ENCODE data around the gene CSPG4.
"Not testable (repeated sequence)": the region's sequence is repeated elsewhere in the genome, so short reads cannot be mapped to it uniquely, and the experiment has no call there.

Gene CSPG4

GRCh38 chr15:75760704-75761435 is 48.2 kb upstream of the CSPG4 start:
- Histone ChIP-seq H3K4me2 (ENCODE audit: low read length) (no peak overlapping the region), H3K9ac (ENCODE audit: low read length) (no peak overlapping the region), H3K9me3 (ENCODE audit: low read length) (no peaks in the 10 kb centered on the region), H4K20me1 (ENCODE audit: insufficient read depth, low read length) (no peaks in the 10 kb centered on the region), H3K4me3 (ENCODE audit: low read depth, low read length, poor library complexity, severe bottlenecking) (no peak overlapping the region), H3K9me2 (ENCODE audit: low read depth, low read length) (no peaks in the 10 kb centered on the region), H3K4me1 (ENCODE audit: insufficient read depth, low read length, severe bottlenecking) (peaks cover 16% of the 10 kb centered on the region), H3K36me3 (ENCODE audit: insufficient read depth, low read length) (no peaks in the 10 kb centered on the region), H3K27me3 (ENCODE audit: insufficient read depth, low read length) (0 out of 2 replicates have a peak, but pooled peaks cover 6% of the 10 kb centered on the region), H3F3A (ENCODE audit: insufficient read depth, low read length) (no peaks in the 10 kb centered on the region), H3K79me2 (ENCODE audit: insufficient read depth, low read length) (no peaks in the 10 kb centered on the region), H2AFZ (ENCODE audit: low read length) (no peak overlapping the region), H3K27ac (ENCODE audit: low read depth, low read length, poor library complexity, severe bottlenecking) (no peak overlapping the region)
- TF ChIP-seq CTCF (IDR thresholded peaks at IDR 0.05; ENCODE audit: low read length) (no peak), EZH2 (IDR thresholded peaks at IDR 0.05; ENCODE audit: borderline replicate concordance, low read length) (no peak)

GRCh38 chr15:75760131-75760520 is 47.5 kb upstream of the CSPG4 start:
- not testable (repeated sequence) for H3K79me2 ChIP-seq (ENCODE audit: insufficient read depth, low read length); H3K27me3 ChIP-seq (ENCODE audit: insufficient read depth, low read length); H3K9me2 ChIP-seq (ENCODE audit: low read depth, low read length); H2AFZ ChIP-seq (ENCODE audit: low read length); H3K4me2 ChIP-seq (ENCODE audit: low read length); H3K9me3 ChIP-seq (ENCODE audit: low read length); H3K9ac ChIP-seq (ENCODE audit: low read length); H3F3A ChIP-seq (ENCODE audit: insufficient read depth, low read length); H4K20me1 ChIP-seq (ENCODE audit: insufficient read depth, low read length); H3K4me3 ChIP-seq (ENCODE audit: low read depth, low read length, poor library complexity, severe bottlenecking); H3K27ac ChIP-seq (ENCODE audit: low read depth, low read length, poor library complexity, severe bottlenecking); H3K36me3 ChIP-seq (ENCODE audit: insufficient read depth, low read length)
- peaks cover 16% of the 10 kb centered on the region for H3K4me1 ChIP-seq (ENCODE audit: insufficient read depth, low read length, severe bottlenecking)

- Histone ChIP-seq H3K36me3 (ENCODE audit: insufficient read depth, low read length) (no peaks in the 10 kb centered on the region), H3K27ac (ENCODE audit: low read depth, low read length, poor library complexity, severe bottlenecking) (no peak overlapping the region), H3K9me2 (ENCODE audit: low read depth, low read length) (no peaks in the 10 kb centered on the region), H4K20me1 (ENCODE audit: insufficient read depth, low read length) (no peaks in the 10 kb centered on the region), H3K9me3 (ENCODE audit: low read length) (no peaks in the 10 kb centered on the region), H3K4me2 (ENCODE audit: low read length) (peak overlapping the region; percentile 56), H3K4me1 (ENCODE audit: insufficient read depth, low read length, severe bottlenecking) (peaks cover 16% of the 10 kb centered on the region), H3F3A (ENCODE audit: insufficient read depth, low read length) (no peaks in the 10 kb centered on the region), H2AFZ (ENCODE audit: low read length) (no peak overlapping the region), H3K9ac (ENCODE audit: low read length) (peak overlapping the region; percentile 59; the same call in 1 of the 2 replicates), H3K79me2 (ENCODE audit: insufficient read depth, low read length) (no peaks in the 10 kb centered on the region), H3K4me3 (ENCODE audit: low read depth, low read length, poor library complexity, severe bottlenecking) (peak overlapping the region; percentile 64), H3K27me3 (ENCODE audit: insufficient read depth, low read length) (0 out of 2 replicates have a peak, but pooled peaks cover 6% of the 10 kb centered on the region)
- TF ChIP-seq EZH2 (IDR thresholded peaks at IDR 0.05; ENCODE audit: borderline replicate concordance, low read length), result no peak
- TF ChIP-seq CTCF (IDR thresholded peaks at IDR 0.05; ENCODE audit: low read length), result no peak
These were observed 46.9 kb upstream of the CSPG4 start for GRCh38 chr15:75759416-75760130.

Data from OCI-LY1 (cell line).